Neural progenitor cell (in vitro differentiated cells): Measurements from ENCODE around the gene GINS1. TPM values are rescaled to one million over a fixed set of nuclear protein-coding genes. Genes with fewer than 3 reads are reported as not detected.

ENCODE experiments used
- DNase-seq: peaks from one replicate; pipeline ENCODE4 v3.0.0-alpha.2; 2016; ENCODE audit warnings: low spot score
- H2AFZ ChIP-seq: fragments of 200-600 bp; sonication (generic); replicated peaks from 2 replicates; pipeline ENCODE4 v1.6.1; 2016; ENCODE audit warnings: antibody characterized with exemption
- H3F3A ChIP-seq: fragments of 200-600 bp; sonication (generic); 2 replicates; pipeline ENCODE4 v1.6.1; 2016; ENCODE audit warnings: antibody characterized with exemption, low read depth
- H3K27ac ChIP-seq: fragments of 200-600 bp; sonication (generic); 2 replicates; pipeline ENCODE4 v1.5.1; 2016; ENCODE audit warnings: mild to moderate bottlenecking
- H3K27me3 ChIP-seq: fragments of 200-600 bp; sonication (generic); 2 replicates; pipeline ENCODE4 v1.6.1; 2016; ENCODE audit warnings: mild to moderate bottlenecking, moderate library complexity
- H3K36me3 ChIP-seq: fragments of 200-600 bp; sonication (generic); 2 replicates; pipeline ENCODE4 v1.5.1; 2016
- H3K4me1 ChIP-seq: fragments of 200-600 bp; sonication (generic); 2 replicates; pipeline ENCODE4 v1.6.1; 2016; ENCODE audit warnings: mixed run types
- H3K4me2 ChIP-seq: fragments of 200-600 bp; sonication (generic); 2 replicates; pipeline ENCODE4 v1.6.1; 2016
- H3K4me3 ChIP-seq: fragments of 200-600 bp; sonication (generic); 2 replicates; pipeline ENCODE4 v1.5.1; 2016
- H3K79me2 ChIP-seq: fragments of 200-600 bp; sonication (generic); 2 replicates; pipeline ENCODE4 v1.6.1; 2016; ENCODE audit warnings: low read depth
- H3K9ac ChIP-seq: fragments of 200-600 bp; sonication (generic); 2 replicates; pipeline ENCODE4 v1.6.1; 2016
- H3K9me3 ChIP-seq: fragments of 200-600 bp; sonication (generic); 2 replicates; pipeline ENCODE4 v1.5.1; 2016; ENCODE audit warnings: low read depth
- H4K20me1 ChIP-seq: fragments of 200-600 bp; sonication (generic); 2 replicates; pipeline ENCODE4 v1.6.1; 2016; ENCODE audit warnings: low read depth
- H3K27ac Mint-ChIP-seq: 3 replicates; pipeline ENCODE4 v1.8.0; 2021; ENCODE audit warnings: mixed read lengths
- H3K27me3 Mint-ChIP-seq: 2 replicates; pipeline ENCODE4 v1.8.0; 2022; ENCODE audit warnings: low read depth, mild to moderate bottlenecking, inconsistent platforms, moderate library complexity, mixed read lengths; ENCODE audit not compliant: insufficient read depth
- H3K36me3 Mint-ChIP-seq: 3 replicates; pipeline ENCODE4 v1.8.0; 2021; ENCODE audit warnings: mixed read lengths
- H3K4me1 Mint-ChIP-seq: 3 replicates; pipeline ENCODE4 v1.8.0; 2021; ENCODE audit warnings: mixed read lengths
- H3K4me3 Mint-ChIP-seq: 3 replicates; pipeline ENCODE4 v1.8.0; 2021; ENCODE audit warnings: mild to moderate bottlenecking, moderate library complexity, mixed read lengths
- H3K9me3 Mint-ChIP-seq: 3 replicates; pipeline ENCODE4 v1.8.0; 2020; ENCODE audit warnings: mixed read lengths
- EZH2 ChIP-seq: fragments of 200-600 bp; sonication (generic); IDR thresholded peaks from 2 replicates; pipeline ENCODE4 v1.6.1; 2017; ENCODE audit warnings: antibody characterized with exemption, mild to moderate bottlenecking, moderate library complexity
- EZH2phosphoT487 ChIP-seq: fragments of 200-600 bp; sonication (generic); IDR thresholded peaks from 2 replicates; pipeline ENCODE4 v1.6.1; 2017; ENCODE audit warnings: antibody characterized with exemption
- total RNA-seq: library from RNA; depleted of rRNA; stranded (reverse); fragments of >200 nt; gene quantifications from 2 replicates; pipeline ENCODE4 v1.2.3, GENCODE V29; 2015; ENCODE audit warnings: low replicate concordance
- TF ChIP-seq, protein P1 (sequence below): fragments of 200-600 bp; sonication (generic); IDR thresholded peaks from 2 replicates; pipeline ENCODE4 v1.5.1; 2017; ENCODE audit warnings: antibody characterized with exemption, mild to moderate bottlenecking

The GINS1 gene
- total RNA-seq, 1 donor from 2014 or later, result 69.6 TPM

DNA sequence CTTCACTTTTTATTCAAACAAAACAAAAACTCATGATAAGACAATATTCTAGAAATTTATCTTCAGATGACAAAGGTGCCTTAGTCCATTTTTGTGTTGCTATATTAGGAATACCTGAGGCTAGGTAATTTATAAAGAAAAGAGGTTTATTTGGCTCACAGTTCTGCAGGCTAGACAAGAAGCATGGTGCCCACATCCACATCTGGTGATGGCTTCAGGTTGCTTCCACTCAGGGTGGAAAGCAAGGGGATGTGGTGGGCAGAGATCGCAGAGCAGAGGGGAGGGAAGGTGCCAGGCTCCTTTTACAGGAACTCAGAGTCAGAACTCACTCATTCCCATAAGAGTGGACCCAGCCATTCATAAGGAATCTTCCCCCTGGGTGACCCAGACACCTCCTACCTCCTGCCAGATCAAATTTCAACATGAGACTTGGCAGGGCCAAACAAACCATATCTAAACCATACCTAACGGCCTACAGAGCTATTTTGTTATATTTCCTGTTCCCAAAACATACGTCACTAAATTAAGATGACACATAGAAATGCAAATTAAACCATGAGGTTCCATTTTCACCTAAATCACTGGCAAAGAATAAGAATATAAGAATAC lies 43.2 kb upstream of the GINS1 start:
- Mint-ChIP-seq H3K27ac (no peak overlapping the region), H3K36me3 (peaks cover 30% of the 10 kb centered on the region), H3K9me3 (peaks cover 23% of the 10 kb centered on the region), H3K27me3 (peaks cover 6% of the 10 kb centered on the region), H3K4me3 (no peak overlapping the region), H3K4me1 (peaks cover 3% of the 10 kb centered on the region)
- no peaks in the 10 kb centered on the region for H3K9me3 ChIP-seq
- H3K79me2 ChIP-seq, result peaks cover 71% of the 10 kb centered on the region
- H3F3A ChIP-seq, result no peaks in the 10 kb centered on the region
- H3K27me3 ChIP-seq, result no peaks in the 10 kb centered on the region
- no peak overlapping the region for H3K4me3 ChIP-seq
- TF ChIP-seq EZH2phosphoT487 (no peak), EZH2 (no peak)
- TF ChIP-seq, protein P1, sequence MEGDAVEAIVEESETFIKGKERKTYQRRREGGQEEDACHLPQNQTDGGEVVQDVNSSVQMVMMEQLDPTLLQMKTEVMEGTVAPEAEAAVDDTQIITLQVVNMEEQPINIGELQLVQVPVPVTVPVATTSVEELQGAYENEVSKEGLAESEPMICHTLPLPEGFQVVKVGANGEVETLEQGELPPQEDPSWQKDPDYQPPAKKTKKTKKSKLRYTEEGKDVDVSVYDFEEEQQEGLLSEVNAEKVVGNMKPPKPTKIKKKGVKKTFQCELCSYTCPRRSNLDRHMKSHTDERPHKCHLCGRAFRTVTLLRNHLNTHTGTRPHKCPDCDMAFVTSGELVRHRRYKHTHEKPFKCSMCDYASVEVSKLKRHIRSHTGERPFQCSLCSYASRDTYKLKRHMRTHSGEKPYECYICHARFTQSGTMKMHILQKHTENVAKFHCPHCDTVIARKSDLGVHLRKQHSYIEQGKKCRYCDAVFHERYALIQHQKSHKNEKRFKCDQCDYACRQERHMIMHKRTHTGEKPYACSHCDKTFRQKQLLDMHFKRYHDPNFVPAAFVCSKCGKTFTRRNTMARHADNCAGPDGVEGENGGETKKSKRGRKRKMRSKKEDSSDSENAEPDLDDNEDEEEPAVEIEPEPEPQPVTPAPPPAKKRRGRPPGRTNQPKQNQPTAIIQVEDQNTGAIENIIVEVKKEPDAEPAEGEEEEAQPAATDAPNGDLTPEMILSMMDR, result no peak
- DNase-seq, result no peak
- H3K36me3 ChIP-seq, result no peaks in the 10 kb centered on the region
- no peak overlapping the region for H3K9ac ChIP-seq
- H2AFZ ChIP-seq, result no peak overlapping the region
- no peaks in the 10 kb centered on the region for H4K20me1 ChIP-seq
- no peaks in the 10 kb centered on the region for H3K4me1 ChIP-seq
- no peak overlapping the region for H3K4me2 ChIP-seq
- H3K27ac ChIP-seq, result no peak overlapping the region

DNA sequence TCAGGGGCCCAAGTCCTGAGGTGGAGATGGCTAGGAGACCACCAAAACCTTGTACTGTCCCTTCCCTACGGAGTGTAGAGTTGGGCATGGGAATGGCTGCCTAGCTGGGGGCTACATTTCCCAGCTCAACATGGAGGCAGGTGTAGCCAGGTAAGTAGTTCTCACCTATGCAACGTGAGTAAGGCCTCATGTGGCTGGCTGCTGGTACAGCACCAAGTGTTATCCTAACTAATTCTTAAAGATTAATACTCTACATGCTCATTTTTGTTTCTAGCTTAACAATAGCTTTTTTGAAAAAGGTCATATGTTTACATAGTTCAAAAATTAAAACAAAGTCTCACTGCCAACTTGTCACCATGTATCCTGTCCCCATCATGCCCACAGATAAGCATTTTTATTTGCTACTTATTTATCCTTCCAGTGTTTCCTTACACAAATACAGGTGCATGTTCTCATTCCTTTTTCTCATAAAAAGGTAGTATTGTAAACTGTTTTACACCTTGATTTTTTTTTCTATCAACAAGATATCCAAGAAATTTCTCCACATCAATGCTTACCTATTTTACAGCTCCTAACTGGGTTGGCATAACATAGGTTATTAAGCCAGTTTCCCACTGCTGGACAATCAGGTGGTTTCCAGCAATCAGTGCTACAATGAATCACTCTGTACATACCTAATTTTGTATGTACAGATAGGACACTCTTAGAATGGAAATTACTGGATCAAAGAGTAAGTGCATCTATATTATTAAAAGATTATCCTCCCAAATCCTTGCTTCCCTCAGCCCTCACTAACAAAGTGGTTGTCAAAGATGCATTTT lies 42.4 kb upstream of the GINS1 start:
- Histone ChIP-seq H3K36me3 (no peaks in the 10 kb centered on the region), H2AFZ (no peak overlapping the region), H3F3A (no peaks in the 10 kb centered on the region), H3K27ac (no peak overlapping the region), H3K9ac (no peak overlapping the region), H3K4me3 (no peak overlapping the region), H4K20me1 (no peaks in the 10 kb centered on the region), H3K79me2 (peaks cover 74% of the 10 kb centered on the region), H3K4me1 (no peaks in the 10 kb centered on the region), H3K27me3 (no peaks in the 10 kb centered on the region), H3K9me3 (no peaks in the 10 kb centered on the region), H3K4me2 (no peak overlapping the region)
- H3K4me1 Mint-ChIP-seq, result peaks cover 3% of the 10 kb centered on the region
- DNase-seq, result no peak
- H3K9me3 Mint-ChIP-seq, result peaks cover 23% of the 10 kb centered on the region
- no peak overlapping the region for H3K4me3 Mint-ChIP-seq
- H3K27ac Mint-ChIP-seq, result no peak overlapping the region
- peaks cover 29% of the 10 kb centered on the region for H3K36me3 Mint-ChIP-seq
- TF ChIP-seq, protein P1, result no peak
- TF ChIP-seq EZH2, result no peak
- TF ChIP-seq EZH2phosphoT487, result no peak
- peaks cover 6% of the 10 kb centered on the region for H3K27me3 Mint-ChIP-seq

DNA sequence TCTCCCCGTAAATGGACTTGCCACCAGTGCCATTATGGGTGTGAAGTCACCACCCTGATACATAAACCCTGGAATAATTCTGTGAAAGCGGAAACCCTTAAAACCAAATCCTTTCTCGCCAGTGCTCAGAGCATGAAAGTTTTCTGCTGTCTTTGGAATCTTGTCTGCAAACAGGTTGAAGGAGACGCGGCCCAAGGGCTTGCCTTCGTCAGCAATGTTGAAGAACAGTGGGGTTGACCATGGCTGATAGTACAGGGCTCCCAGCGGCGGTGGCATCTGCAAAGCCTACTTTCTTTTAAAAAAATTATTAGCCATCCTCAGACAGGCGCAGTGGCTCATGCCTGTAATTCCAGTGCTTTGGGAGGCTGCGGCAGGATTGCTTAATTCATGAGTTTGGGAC lies 38.9 kb upstream of the GINS1 start:
- H3K27ac Mint-ChIP-seq, result no peak overlapping the region
- H3K4me1 Mint-ChIP-seq, result no peaks in the 10 kb centered on the region
- Histone ChIP-seq H3K36me3 (no peaks in the 10 kb centered on the region), H4K20me1 (no peaks in the 10 kb centered on the region), H3K9me3 (no peaks in the 10 kb centered on the region), H3K9ac (no peak overlapping the region), H3F3A (no peaks in the 10 kb centered on the region), H3K79me2 (peaks cover 82% of the 10 kb centered on the region), H3K4me3 (no peak overlapping the region), H2AFZ (no peak overlapping the region), H3K27me3 (no peaks in the 10 kb centered on the region), H3K4me1 (no peaks in the 10 kb centered on the region), H3K4me2 (no peak overlapping the region), H3K27ac (no peak overlapping the region)
- no peak for DNase-seq
- TF ChIP-seq EZH2 (no peak), EZH2phosphoT487 (no peak)
- TF ChIP-seq, protein P1, result no peak
- peaks cover 9% of the 10 kb centered on the region for H3K27me3 Mint-ChIP-seq
- peaks cover 30% of the 10 kb centered on the region for H3K36me3 Mint-ChIP-seq
- peaks cover 29% of the 10 kb centered on the region for H3K9me3 Mint-ChIP-seq
- H3K4me3 Mint-ChIP-seq, result no peak overlapping the region
